Left colon (tissue), 2 donors: ENCODE measurements around the gene S100A11. TPM values are rescaled to one million over a fixed set of nuclear protein-coding genes. Genes with fewer than 3 reads are reported as not detected.

ENCODE experiments used
- ATAC-seq: fragments of 200-7000 bp; cut with Tn5 transposase; one replicate; pipeline ENCODE4 v1.9.1; 2020; ENCODE audit warnings: mild to moderate bottlenecking, moderate library complexity
- DNase-seq, 2 donors: peaks; one replicate each; pipeline ENCODE4 v3.0.0-alpha.2; 2020
- intact Hi-C, 2 donors: fragments of 100-400 bp; cut with DNase I in 1 of 2; cut with micrococcal nuclease in 1 of 2; formaldehyde crosslinking; loops; one replicate each; pipeline versions ENCODE4 v1.11.2 to v1.14.0; 2022; cut with DNase I, micrococcal nuclease
- total RNA-seq, 2 donors: library from RNA; stranded (reverse); fragmentation: NEBNext Ultra II Directional; extraction: Animal tissue kit (Norgen Biotek cat#: 25700); gene quantifications; one replicate each; pipeline ENCODE4 v1.2.1, GENCODE V29; 2021
- donor health status: DM: no; HTN: no; CAD: no.
- donor health status: DM: yes; HTN: yes; CAD: no.

Gene S100A11
- total RNA-seq, 2 donors from 2014 or later: 115 to 178 TPM

DNA sequence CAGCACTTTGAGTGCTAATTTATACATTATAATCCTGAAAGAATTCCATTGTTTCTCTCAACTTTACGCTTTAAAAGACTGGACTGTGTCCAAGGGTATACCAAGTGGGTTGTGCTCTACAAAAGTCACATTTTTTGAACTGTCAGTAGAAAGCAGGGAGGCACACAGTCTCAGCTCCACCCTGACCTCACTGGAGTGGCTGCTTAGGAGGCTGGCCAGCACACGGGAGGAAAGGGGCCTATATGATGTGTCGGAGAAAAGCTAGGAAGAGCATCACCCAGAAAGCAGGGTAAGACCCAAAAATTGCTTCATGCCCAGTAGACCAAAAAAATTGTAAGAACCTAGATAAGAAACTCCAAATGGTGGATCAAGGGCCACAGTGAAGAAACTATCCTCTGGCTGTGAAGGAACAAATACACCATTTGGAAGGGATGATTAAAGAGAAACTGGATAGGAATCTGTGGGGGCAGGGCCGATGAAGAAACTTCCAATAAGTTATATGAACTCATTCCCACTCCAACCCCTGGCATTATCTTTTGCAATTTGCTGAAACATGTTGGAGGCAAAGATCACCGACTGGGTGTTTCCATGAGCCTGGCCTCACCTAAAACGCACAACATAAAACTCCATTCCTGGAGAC, 45.0 kb downstream of the S100A11 start:
- DNase-seq: no peak
- ATAC-seq: no peak
- intact Hi-C loops: no loop called here

DNA sequence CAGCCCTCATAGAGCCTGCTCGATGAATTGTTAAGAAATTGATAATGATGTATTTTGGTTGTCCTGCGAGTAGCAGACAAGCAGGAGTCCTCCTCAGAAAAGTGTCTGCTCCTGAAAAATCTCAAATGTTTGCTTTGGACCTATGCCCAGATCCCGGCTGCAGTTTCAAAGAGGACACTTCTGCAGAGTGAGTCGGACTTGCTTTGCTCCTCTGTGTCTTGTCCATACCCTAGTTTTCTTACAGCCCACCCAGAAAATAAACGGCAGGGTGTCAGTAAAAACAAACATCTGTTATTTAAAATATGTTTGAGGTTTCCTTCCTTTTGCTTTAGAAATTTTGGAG, 46.0 kb downstream of the S100A11 start:
- peak; percentile 60 to 61 for DNase-seq
- intact Hi-C loops: no loop called here
- no peak for ATAC-seq

DNA sequence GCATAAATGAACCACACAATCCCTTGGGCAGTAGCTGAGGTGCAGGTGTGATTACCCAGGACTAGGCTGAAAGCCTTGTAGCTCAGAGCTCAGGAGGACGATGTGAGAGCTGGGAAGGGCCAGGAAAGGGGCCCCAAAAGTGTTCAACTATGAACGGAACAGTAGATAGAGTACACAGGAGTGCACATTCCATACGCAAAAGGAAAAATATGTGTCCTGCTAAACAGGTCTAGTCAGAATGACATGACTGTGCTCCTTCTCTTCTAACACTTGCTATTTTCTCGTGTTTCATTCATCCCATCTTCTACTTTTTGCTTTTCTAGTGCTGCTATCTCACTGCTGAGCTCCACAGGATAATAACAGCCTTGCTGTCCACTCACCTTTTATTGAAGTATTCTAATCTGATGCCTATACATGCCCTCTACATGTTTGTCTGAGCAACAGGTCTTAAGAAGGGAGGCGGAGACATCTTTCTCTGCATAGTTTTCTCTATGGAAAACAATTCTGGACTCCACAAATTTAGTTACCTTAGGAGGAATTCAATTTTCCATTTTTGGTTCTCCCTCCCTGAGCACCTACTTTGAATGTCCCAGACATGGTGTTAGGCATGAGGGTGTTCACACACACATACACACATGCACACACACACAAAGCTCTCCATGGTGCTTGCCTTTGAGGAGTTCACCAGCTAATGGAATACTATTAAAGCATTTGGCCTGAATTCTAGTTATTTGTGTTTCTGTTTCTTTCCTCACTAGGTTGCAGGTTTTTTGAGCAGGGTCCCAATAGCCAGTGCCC, 46.5 kb downstream of the S100A11 start:
- intact Hi-C loops: no loop called here
- no peak for DNase-seq
- no peak for ATAC-seq

DNA sequence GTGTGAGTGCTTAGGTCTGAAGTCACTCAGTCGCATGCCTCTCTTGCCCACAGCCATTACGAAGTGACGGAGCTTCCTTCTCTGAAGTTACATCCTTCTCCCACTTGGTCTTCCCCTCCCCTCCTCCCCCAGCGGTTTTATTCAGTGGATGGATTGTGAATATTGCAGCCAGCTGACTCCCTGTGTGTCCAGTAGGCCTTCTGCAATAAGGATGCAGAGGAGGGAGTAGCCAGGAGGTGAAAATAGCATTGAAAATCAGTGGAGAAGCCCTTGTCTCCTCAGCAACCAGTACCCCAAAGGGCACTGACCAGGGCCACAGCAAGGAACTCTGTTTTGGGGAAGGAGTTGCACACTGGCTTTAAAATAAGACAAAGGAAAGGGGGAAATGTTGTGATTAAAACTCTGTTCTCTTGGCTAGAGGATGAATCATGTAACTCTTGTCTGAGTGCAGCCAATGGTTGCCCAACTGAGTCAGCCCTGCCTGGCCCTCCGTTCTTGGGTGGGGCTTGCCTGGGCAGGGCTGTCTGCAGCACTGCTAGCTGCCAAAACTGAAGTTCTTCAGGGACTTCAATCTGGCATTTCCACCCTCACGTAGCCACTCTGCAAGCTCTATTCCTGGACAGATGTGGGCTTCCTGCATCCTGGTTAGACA, 47.5 kb downstream of the S100A11 start:
- DNase-seq (peak; percentile 55 to 86), ATAC-seq (peak; percentile 16)
- intact Hi-C loops: no loop called here

DNA sequence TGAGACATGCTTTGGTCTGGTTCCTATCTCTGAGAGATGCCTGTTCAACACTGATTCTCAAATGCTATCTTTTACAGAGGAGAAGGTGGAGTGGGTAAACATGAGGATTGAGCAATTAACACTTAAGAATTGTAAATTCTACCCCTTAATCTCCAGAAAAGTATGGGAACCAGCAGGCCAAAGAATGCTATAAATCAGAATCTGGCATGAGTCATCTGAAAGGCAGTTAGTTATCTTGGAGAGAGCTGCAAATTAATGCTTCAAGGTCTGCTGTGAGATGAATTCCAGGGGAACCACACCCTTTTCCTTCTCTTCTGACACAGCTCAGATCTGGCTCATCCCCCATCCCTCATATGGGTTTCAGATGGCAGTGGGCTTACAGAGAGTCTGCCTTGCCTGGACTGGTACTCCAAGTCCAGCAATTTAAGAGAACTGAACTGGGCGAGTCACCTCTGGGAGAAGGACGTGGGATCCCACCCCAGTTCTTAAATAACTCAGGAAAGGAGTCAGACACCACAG, 48.3 kb downstream of the S100A11 start:
- ATAC-seq (peak; percentile 38), DNase-seq (no peak)
- intact Hi-C loops: no loop called here

DNA sequence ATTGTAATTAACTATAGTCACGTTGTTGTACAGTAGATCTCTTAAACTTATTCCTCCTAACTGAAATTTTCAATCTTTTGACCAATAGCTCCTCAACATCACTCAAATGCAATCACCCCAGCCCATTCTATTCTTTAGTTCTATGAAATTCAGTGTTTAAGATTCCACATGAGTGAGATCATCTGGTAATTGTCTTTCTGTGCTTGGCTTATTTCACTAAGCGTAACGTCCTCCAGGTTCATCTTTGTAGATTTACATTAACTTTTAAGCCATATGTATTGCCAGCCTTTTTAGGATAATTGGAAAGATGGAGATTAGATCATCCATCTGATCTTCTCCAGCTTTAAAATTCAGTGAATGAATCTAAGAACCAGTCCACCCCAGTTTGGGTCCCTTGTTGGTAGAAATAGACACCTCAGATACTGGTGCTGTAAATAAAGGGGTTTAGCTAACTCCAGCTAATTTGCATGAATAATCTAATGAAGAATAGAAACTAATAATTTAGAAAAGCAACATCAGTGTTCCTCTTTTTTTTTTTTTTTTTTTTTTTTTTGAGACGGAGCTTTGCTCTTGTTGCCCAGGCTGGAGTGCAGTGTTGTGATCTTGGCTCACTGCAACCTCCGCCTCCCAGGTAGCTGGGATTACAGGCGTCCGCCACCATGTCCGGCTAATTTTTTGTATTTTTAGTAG, 50.2 kb downstream of the S100A11 start:
- DNase-seq (no peak), ATAC-seq (no peak)
- intact Hi-C loops: no loop called here

DNA sequence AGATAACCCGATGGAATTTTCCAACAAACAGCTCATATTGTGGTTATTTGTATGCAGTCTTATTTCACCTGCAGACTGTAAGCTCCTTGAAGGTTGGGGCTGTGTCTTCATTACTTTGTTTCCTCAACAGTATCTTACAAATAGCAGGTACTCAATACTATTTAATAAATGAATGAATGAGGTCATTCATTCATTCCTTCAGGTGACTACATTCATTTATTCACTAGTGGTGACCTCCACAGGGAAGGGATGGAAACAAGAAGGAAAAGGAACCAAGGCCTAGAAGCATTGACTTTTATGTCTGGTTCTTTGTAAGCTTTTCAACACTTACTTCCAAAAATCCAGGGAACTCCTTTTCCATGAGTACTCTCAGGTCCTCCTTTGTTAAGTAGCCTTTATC, 51.0 kb downstream of the S100A11 start:
- ATAC-seq: no peak
- DNase-seq: no peak
- intact Hi-C loops: no loop called here

DNA sequence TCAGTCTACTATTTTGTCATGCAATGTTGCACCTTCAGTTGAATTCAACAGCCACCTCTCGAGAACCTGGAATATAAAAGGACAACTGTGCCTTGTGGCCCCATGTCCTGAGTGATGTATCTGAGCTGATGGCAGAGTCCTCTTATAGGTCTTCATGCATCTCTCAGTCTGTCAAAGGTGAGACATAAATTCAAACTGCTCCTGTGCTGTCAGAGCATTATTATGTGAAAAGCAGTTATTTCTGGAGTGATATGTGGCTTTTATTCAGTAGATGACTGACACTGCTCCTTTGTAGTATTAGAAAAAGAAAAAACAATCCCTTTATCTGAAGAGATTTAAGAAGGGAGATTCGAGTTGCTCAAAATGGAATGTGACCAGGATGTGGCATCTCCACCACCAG, 51.5 kb downstream of the S100A11 start:
- no peak for DNase-seq
- intact Hi-C loops: no loop called here
- no peak for ATAC-seq

DNA sequence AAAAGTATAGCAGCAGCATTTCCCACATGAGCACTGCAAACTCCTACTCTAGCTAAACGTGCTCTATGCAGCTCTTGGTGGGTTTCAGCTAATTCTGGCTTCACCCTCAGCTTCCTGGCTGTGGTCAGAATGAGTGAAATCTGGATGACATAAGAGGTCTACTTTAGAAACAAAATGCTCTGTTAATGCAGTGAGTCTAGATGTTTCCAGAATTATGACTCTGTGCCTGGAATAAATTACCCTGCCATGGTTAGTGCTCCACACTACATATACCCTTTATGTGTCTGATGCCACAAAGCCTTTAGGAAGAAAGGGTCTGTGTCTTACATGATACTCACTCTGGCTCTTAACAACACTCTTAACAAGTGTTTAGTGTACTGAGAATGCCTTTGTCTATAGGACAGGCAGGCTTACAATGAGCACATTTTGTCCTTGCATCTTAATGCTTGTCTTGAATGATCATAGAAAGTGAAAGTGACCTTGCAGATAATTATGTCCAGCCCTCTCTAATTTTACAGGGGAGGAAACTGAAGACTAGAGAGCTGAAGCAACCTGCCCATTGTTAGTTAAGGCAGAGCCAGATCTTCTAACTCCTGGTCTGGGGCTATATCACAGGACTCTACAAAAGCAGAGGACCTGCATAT, 52.4 kb downstream of the S100A11 start:
- intact Hi-C loops: no loop called here
- DNase-seq: no peak
- ATAC-seq: no peak

Other genes with a start within 250 kb of the S100A11 start
- gene TDRKH, start 246.5 kb downstream of the S100A11 start, total RNA-seq: 1 to 10 TPM; 3.3 to 7.2 TPM
- gene LINGO4, start 231.6 kb downstream of the S100A11 start, total RNA-seq: under 1 TPM in 1 of 2 donors, not detected in 1; 0.20 TPM
- 10 to 100 TPM; 18.3 TPM for gene RORC, start 205.2 kb downstream of the S100A11 start, total RNA-seq
- gene C2CD4D, start 197.2 kb downstream of the S100A11 start, total RNA-seq: under 1 TPM; 0.81 to 0.92 TPM
- gene THEM5, start 183.3 kb downstream of the S100A11 start, total RNA-seq: not detected
- gene THEM4, start 127.5 kb downstream of the S100A11 start, total RNA-seq: 10 to 100 TPM in 1 of 2 donors, 1 to 10 TPM in 1; 7.3 to 11.0 TPM
- 1,000 to 10,000 TPM; 1,029 to 1,322 TPM for gene S100A10, start 43.1 kb downstream of the S100A11 start, total RNA-seq
- not detected for gene TCHHL1, start 52.1 kb upstream of the S100A11 start, total RNA-seq
- gene TCHH, start 78.4 kb upstream of the S100A11 start, total RNA-seq: under 1 TPM; 0.06 TPM
- gene RPTN, start 122.2 kb upstream of the S100A11 start, total RNA-seq: not detected
- not detected for gene HRNR, start 187.2 kb upstream of the S100A11 start, total RNA-seq